ENCODE measurements around the gene DMD.
"Not testable (repeated sequence)": the region's sequence is repeated elsewhere in the genome, so short reads cannot be mapped to it uniquely, and the experiment has no call there.

The DMD gene

GRCh38 chrX:33188881-33189280 lies 22.5 kb downstream of the DMD start:
- DNase-seq (ENCODE audit: extremely low spot score) = no peak
- POLR2A ChIA-PET = no interaction called here
- TF ChIP-seq, protein P1, sequence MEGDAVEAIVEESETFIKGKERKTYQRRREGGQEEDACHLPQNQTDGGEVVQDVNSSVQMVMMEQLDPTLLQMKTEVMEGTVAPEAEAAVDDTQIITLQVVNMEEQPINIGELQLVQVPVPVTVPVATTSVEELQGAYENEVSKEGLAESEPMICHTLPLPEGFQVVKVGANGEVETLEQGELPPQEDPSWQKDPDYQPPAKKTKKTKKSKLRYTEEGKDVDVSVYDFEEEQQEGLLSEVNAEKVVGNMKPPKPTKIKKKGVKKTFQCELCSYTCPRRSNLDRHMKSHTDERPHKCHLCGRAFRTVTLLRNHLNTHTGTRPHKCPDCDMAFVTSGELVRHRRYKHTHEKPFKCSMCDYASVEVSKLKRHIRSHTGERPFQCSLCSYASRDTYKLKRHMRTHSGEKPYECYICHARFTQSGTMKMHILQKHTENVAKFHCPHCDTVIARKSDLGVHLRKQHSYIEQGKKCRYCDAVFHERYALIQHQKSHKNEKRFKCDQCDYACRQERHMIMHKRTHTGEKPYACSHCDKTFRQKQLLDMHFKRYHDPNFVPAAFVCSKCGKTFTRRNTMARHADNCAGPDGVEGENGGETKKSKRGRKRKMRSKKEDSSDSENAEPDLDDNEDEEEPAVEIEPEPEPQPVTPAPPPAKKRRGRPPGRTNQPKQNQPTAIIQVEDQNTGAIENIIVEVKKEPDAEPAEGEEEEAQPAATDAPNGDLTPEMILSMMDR (IDR thresholded peaks at IDR 0.05; ENCODE audit: control extremely low read depth, extremely low read depth, low read depth, missing control alignments) = no peak
- CTCF ChIA-PET = no interaction called here

GRCh38 chrX:33188286-33188685 lies 23.1 kb downstream of the DMD start:
- ChIA-PET POLR2A (no interaction called here), CTCF (no interaction called here)
- DNase-seq (ENCODE audit: extremely low spot score) = no peak
- TF ChIP-seq, protein P1 (IDR thresholded peaks at IDR 0.05; ENCODE audit: control extremely low read depth, extremely low read depth, low read depth, missing control alignments) = no peak

DNA sequence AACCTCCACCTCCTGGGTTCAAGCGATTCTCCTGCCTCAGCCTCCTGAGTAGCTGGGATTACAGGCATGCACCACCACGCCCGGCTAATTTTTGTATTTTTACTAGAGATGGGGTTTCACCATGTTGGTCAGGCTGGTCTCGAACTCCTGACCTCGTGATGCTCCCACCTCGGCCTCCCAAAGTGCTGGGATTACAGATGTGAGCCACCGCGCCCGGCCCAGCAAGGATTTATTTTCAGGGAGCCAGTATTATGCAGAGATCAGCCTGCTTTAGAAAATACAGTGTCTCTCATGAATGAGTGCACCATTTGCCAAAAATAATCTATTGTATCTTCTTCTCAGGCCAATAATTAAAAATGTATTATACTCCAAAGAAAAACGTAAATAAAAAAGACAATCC lies 26.5 kb downstream of the DMD start:
- POLR2A ChIA-PET; CTCF ChIA-PET; DNase-seq (ENCODE audit: extremely low spot score): not testable (repeated sequence)

GRCh38 chrX:33183361-33183760 lies 28.0 kb downstream of the DMD start:
- CTCF ChIA-PET = no interaction called here
- TF ChIP-seq, protein P1 (IDR thresholded peaks at IDR 0.05; ENCODE audit: control extremely low read depth, extremely low read depth, low read depth, missing control alignments) = no peak
- POLR2A ChIA-PET = no interaction called here
- DNase-seq (ENCODE audit: extremely low spot score) = no peak

- TF ChIP-seq, protein P1 (IDR thresholded peaks at IDR 0.05; ENCODE audit: control extremely low read depth, extremely low read depth, low read depth, missing control alignments) = no peak
- no peak for DNase-seq (ENCODE audit: extremely low spot score)
- CTCF ChIA-PET = no interaction called here
- POLR2A ChIA-PET = no interaction called here
These were observed 32.7 kb downstream of the DMD start for GRCh38 chrX:33178690-33179089.

GRCh38 chrX:33178218-33178617 lies 33.1 kb downstream of the DMD start:
- TF ChIP-seq, protein P1 (IDR thresholded peaks at IDR 0.05; ENCODE audit: control extremely low read depth, extremely low read depth, low read depth, missing control alignments) = no peak
- DNase-seq (ENCODE audit: extremely low spot score) = no peak
- ChIA-PET CTCF (no interaction called here), POLR2A (no interaction called here)

DNA sequence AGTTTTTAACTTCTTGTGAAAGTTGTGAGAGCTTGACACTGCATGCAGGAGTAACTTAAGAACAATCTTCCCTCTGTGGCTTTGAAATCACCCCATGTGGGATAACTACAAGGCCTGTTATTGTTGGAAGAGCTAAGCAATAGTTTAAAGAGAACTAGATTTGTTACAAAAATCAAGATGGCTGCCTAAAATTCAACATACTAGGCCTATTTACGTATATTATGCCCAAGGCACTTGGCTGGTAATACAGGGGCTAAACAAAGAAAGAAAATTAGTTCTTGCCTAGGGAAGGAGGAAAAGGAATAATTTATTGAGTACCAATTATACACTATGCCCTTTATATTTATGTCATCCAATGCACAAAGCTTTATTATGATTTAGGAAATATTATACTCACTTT lies 36.1 kb downstream of the DMD start:
- ChIA-PET CTCF (interaction anchor here (1.0 kb wide), 1 partner anchor 11 kb away, joined by 3 read pairs; no protein-coding TSS in a partner anchor), POLR2A (no interaction called here)
- DNase-seq (ENCODE audit: extremely low spot score) = no peak
- TF ChIP-seq, protein P1 (IDR thresholded peaks at IDR 0.05; ENCODE audit: control extremely low read depth, extremely low read depth, low read depth, missing control alignments) = no peak

Measured in GM10248 (cell line).